GM18519 (cell line): ENCODE measurements around the gene PRSS33.

Experiments used
- ATAC-seq: cut with Tn5 transposase; IDR thresholded peaks from one replicate; pipeline ENCODE4 v1.9.1; 2021; ENCODE audit warnings: mild to moderate bottlenecking, moderate library complexity; ENCODE audit not compliant: unreplicated experiment, low FRiP score

PRSS33 gene

GRCh38 chr16:2779151-2779920 is 8.0 kb downstream of the PRSS33 start:
- no peak for ATAC-seq

- no peak for ATAC-seq
These were observed 8.8 kb downstream of the PRSS33 start for GRCh38 chr16:2778630-2778958.

GRCh38 chr16:2777903-2778629 is 9.3 kb downstream of the PRSS33 start:
- ATAC-seq, result no peak

- ATAC-seq, result peak; percentile 43
These were observed 10.0 kb downstream of the PRSS33 start, which contains the start of gene ELOB for GRCh38 chr16:2777231-2777902. ELOB (minus strand) TSS chr16:2777280; CDS start chr16:2777239, 41 bp downstream.

GRCh38 chr16:2776500-2777139 is 10.7 kb downstream of the PRSS33 start:
- ATAC-seq, result peak; percentile 18

- no peak for ATAC-seq
These were observed 11.4 kb downstream of the PRSS33 start for GRCh38 chr16:2775765-2776499.

- ATAC-seq, result no peak
These were observed 12.1 kb downstream of the PRSS33 start for GRCh38 chr16:2775131-2775716.

- no peak for ATAC-seq
These were observed 13.0 kb downstream of the PRSS33 start for GRCh38 chr16:2774161-2774891.

GRCh38 chr16:2773188-2773968 is 14.0 kb downstream of the PRSS33 start:
- no peak for ATAC-seq

GRCh38 chr16:2771496-2772402 is 15.6 kb downstream of the PRSS33 start:
- ATAC-seq, result no peak

GRCh38 chr16:2770057-2770951 is 17.1 kb downstream of the PRSS33 start:
- no peak for ATAC-seq

GRCh38 chr16:2769675-2770056 is 17.7 kb downstream of the PRSS33 start:
- no peak for ATAC-seq

- no peak for ATAC-seq
These were observed 18.2 kb downstream of the PRSS33 start for GRCh38 chr16:2769100-2769529.

GRCh38 chr16:2768403-2769089 is 18.8 kb downstream of the PRSS33 start:
- ATAC-seq, result no peak

- no peak for ATAC-seq
These were observed 19.5 kb downstream of the PRSS33 start for GRCh38 chr16:2767891-2768290.
